CD4-positive, alpha-beta T cell treated with Interferon alpha-2 for 1 hour (primary cell): Measurements from ENCODE around the gene GRIK5.

Experiments used
- DNase-seq, 2 donors: peaks; one replicate each; pipeline ENCODE4 v3.0.0-alpha.2; 2020 to 2022

The GRIK5 gene

DNA sequence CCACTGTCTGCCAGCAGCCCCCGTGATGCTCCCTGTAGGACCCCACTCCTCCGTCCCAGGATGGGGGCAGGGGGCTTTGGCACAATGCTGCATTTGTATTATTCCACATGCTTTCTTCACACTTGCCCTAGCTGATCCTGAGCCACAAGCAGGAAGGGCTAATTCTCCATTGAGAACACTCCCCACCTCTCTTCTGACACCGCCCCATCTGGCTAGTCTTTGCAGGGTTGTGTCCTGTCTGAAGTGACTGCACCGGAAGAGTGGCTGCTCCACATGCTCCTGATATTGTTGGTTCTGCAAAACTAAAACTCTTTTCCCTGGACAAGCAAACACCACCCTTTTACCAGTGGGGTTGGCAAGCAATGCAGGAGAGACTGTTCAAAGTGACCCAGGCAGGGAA is 23.9 kb upstream of the GRIK5 start:
- no peak for DNase-seq

DNA sequence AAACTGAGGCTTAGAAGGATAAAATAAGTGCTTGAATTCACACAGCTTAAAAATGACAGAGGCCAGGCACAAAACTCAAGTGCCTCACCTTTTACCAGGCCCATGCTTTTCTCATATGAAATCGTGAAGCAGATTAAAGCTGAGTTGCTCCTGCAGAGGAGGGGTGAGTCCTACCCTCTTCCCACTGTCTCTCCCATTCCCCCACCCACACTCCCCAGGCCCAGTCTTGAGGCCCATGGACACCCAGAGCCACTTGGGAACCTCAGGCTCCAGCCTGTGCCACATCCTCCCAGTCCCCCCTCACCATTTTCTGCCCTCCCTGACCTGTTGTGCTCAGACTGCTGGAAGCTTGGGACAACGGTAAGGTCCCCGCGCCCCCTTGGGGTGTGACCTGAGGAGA is 23.5 kb upstream of the GRIK5 start:
- no peak for DNase-seq

DNA sequence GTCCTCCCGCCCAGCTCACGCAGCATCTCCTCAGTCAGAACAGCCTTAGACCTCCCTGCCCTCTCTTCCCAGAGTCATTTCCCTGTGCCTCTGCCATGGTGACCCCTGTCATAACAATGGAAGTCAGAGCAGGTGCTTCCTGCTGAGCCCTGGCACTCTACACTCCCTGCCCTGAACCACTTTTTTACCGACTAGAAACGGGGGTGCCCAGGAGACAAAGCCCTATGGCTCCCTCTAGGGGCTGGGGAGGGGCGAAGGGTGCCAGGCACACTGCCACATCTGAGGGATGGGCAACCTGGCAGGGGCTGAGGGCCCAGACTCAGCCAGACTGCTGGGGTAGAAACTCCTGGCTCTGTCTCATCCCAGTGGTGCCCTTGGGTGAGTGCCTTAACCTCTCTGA is 22.3 kb upstream of the GRIK5 start:
- DNase-seq, result peak; percentile 34 to 49

DNA sequence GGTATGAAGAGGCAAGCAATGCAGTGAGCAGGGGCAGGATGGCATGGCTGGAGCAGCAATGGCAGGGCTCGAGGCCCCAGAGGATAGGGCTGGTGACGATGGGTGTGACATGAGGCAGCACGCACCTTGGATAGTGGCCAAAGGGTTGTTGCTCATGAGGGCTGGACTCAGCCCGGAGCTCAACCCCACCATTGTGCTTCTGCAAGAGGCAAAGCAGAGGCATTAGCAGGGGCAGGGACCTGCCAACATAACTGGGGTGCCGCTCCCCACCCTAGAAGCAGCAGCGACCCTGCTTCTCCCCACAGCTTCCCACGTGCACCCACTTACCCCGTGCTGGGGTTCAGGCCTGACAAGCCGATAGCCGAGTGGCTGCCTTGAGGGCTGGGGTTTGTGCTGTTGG is 21.7 kb upstream of the GRIK5 start:
- no peak for DNase-seq

DNA sequence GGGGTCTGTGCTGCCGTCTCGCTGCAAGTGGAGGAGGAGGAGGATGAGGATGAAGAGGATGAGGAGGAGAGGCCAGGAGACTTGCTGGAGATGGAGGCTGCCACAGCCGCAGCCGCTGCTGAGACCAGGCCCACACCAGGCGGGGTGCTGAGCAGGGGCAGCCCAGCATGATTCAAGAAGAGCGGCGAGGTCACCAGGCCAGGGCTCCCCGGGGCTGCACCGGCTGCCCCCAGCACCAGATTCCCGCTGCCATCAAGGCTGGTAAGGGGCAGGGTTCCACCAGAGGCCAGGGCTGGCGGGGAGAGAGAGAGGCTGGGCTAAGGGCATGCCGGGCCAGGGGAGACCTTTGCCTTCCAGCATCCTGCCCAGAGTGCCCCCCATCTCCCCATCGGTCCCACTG is 21.3 kb upstream of the GRIK5 start:
- DNase-seq, result no peak

DNA sequence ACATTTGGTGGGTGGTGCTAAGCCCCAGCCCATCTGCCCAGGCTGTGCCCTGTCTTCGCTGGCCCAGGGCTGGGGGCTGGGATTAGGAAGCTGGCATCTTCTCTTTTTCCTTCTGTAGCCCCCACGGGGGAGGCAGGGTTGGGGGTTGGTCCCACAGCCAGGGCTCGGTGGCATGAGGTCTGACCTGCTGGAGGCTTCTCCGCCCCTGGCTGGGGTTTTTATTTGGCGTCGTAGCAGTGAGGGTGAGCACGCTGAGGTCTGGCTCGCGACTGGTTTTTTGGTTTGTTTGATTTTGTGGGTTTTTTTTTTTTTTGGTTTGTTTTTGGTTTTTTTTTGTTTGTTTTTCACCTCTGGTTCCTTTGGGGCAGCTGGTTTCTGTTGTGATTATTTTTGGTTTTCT is 20.7 kb upstream of the GRIK5 start:
- no peak for DNase-seq

DNA sequence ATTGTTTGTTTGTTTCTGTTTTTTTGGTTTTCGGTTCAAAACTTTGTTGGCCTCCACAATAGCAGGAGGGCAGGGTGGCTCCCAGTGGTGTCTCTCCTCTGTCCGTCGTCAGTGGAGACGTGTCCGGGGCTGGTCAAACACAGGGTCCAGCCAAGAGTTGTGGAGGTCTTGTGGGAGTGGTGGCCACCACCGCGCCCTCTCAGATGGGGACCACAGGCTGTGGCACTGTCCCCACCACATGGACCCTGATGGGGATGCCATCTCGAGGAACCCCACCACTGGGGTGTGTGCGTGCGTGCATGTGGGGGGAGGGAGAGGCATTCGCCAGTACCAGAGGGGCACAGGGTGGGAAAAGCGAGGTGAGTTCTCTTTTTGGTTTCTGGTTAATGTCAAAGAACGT is 19.8 kb upstream of the GRIK5 start:
- no peak for DNase-seq

DNA sequence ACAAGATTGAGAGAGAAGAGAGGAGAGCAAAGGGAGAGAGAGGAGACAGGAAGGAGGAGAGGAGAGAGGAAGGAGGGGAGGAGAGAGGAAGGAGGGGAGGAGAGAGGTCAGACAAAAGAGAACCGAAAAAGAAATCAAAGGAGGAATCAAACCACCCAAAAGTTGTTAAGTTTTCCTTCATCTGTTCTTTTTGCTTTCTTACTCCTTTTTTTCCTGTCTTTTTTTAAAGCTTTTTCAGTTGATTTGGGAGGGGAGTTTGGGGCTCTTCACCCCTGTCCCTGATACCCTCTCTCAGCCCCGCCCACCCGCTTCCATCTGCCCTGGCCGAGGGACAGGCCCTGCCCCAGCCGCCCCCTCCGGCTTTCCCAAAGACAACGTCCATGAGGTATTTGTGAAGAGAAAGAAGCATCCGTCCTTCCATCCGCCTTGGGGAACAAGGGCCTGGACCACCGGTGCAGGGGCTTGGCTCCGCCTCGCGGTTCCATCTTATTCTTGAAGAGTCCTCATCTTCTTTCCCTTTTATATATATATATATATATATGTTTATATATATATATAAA is 19.3 kb upstream of the GRIK5 start:
- no peak for DNase-seq

DNA sequence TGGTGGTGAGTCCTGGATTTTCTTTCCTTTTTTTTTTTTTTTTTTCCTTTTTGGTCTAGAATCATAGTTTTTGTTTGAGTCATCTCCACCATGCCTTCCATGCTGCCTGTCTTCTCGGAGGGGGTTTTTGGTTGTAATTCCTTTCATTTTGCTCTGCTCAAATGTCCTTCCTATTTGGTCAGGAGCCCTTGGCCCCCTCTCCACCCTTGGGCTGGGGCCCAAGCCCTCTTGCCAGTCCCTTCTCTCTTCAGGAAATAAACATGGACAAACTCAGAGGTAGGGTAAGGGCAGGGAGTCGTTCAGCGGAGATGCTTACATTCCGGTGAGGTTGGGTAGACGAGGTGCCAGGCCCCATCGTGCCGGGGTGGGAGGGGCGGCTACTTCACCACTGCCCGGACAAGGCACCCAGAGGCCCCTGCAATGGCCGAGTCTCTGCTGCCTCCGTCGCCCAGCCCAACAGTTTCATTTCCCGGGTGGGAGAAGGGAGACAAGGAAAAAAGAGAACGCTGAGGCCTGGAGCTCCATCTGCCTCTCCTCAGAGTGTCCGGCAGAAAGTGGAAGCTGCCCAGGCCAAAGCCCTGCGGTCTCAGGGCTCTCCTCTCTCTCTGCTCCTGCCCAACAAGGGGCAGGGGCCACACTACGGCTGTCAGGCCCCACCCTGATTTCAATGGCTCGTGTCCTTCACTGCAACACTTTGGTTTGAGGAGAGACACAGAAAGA is 18.6 kb upstream of the GRIK5 start:
- DNase-seq, result no peak

DNA sequence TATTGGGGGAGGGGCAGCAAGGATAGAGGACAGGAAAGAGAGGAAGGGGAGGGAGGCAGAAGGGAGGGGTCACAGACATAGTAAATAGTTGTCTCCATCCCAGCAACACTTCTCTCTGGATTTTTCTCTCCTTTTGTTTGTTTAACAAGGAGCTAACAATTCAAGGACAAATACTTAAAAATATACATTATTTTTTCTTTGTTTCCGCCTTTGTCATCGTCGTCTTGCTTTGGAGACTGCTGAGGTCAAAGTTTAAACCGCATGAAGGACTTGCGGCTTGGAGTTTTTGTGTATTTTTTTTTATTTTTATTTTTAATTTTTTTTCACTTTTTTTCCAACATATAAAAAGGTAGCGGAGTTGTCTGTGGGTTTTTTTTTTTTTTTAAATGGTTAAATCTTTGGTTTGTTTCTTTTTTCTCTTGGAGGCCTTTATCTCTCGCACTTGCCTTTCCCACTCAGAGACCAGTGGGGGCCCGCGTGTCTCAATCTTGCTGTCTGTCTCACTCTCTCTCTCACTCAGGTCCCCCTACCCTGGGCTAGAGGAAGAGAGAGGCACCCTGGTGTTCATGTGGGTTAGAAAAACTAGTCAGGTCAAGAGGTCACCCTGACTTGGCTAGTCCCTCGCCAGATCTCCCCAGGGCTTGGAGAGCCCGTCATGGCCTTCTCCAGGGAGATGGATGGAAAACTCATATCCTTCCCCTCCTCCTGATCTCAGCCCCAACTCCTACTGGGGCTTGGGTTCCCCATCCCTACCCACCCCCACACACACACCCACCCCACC is 17.0 kb upstream of the GRIK5 start:
- DNase-seq, result no peak

DNA sequence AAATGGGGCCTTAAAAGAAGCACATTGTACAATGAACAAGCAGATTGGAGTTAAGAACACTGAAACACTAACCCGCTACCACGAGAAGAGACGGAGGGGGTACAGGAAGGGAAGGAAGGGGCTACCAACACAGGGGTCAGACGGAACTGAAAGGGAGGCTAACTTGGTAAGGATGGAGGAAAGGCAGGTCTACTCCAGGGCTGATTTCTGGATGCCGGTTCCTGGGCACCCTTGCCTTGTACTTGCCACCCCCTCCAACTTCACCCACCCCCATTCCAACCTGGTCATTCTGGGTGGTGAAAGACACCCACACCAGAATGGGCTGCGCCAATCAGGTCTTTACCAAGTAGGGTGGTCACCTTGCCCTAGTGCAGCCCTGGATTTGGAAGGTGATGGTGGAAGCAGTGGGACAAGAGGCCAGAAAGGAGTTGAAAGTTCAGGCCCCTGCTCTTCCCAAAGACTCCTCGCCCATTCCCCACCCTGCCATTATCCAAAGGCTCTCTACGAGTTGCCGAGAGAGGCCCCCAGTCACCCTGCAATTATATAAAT is 16.3 kb upstream of the GRIK5 start:
- DNase-seq, result no peak

DNA sequence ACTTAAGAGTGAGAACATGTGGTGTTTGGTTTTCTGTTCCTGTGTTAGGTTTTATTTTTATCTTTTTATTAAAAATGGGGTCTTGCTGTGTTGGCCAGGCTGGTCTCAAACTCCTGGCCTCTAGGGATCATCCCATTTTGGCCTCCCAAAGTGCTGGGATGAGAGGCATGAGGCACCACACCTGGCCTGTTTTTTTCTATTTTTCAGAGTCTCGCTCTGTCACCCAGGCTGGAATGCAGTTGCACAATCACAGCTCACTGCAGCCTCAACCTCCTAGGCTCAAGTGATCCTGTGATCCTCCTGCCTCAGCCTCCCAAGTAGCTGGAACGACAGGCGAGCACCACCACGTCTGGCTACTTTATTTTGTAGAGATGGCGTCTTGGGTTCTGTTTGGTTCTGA is 13.5 kb upstream of the GRIK5 start:
- no peak for DNase-seq

DNA sequence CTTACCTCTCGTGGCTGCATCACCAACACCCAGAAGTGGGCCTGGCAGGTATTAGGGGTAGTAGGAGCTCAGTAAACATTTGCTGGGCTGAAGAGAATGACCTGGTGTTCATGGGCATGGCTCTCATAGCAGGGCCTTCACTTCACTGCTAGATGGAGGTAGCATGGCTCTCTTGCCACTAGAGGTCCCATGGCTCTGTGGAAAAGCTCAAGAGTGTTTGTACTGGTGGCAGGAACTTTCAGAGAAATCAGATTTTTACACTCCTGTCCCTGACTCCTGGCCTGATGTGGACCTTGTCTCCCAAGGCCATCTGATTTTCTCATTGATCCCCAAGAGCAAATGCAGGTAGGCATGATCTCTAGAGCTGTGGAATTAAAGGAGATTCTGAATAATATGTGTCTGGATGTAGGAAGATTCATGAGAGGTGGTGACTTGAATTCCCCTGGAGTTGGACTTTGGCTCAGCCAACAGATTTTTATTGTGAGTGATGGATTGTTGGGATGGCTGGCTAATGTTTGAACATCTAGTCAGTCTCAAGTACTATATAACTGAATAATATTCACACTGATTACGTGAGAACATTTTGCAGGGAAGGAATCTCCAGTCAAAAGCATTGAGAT is 11.7 kb upstream of the GRIK5 start:
- peak in 1 of 2 donors; percentile 41 for DNase-seq

DNA sequence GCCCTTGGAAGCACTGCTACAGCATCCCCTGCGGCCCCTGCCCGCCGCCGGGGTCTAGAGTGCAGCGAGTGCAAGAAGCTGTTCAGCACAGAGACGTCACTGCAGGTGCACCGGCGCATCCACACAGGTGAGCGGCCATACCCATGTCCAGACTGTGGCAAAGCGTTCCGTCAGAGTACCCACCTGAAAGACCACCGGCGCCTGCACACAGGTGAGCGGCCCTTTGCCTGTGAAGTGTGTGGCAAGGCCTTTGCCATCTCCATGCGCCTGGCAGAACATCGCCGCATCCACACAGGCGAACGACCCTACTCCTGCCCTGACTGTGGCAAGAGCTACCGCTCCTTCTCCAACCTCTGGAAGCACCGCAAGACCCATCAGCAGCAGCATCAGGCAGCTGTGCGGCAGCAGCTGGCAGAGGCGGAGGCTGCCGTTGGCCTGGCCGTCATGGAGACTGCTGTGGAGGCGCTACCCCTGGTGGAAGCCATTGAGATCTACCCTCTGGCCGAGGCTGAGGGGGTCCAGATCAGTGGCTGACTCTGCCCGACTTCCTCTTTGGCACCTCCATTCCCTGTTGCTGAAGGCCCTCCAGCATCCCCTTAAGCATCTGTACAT is 10.9 kb upstream of the GRIK5 start:
- no peak for DNase-seq

DNA sequence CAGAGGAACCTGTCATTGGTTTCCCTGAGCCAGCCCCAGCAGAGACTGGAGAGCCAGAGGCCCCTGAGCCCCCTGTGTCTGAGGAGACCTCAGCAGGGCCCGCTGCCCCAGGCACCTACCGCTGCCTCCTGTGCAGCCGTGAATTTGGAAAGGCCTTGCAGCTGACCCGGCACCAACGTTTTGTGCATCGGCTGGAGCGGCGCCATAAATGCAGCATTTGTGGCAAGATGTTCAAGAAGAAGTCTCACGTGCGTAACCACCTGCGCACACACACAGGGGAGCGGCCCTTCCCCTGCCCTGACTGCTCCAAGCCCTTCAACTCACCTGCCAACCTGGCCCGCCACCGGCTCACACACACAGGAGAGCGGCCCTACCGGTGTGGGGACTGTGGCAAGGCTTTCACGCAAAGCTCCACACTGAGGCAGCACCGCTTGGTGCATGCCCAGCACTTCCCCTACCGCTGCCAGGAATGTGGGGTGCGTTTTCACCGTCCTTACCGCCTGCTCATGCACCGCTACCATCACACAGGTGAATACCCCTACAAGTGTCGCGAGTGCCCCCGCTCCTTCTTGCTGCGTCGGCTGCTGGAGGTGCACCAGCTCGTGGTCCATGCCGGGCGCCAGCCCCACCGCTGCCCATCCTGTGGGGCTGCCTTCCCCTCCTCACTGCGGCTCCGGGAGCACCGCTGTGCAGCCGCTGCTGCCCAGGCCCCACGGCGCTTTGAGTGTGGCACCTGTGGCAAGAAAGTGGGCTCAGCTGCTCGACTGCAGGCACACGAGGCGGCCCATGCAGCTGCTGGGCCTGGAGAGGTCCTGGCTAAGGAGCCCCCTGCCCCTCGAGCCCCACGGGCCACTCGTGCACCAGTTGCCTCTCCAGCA is 10.1 kb upstream of the GRIK5 start:
- no peak for DNase-seq

DNA sequence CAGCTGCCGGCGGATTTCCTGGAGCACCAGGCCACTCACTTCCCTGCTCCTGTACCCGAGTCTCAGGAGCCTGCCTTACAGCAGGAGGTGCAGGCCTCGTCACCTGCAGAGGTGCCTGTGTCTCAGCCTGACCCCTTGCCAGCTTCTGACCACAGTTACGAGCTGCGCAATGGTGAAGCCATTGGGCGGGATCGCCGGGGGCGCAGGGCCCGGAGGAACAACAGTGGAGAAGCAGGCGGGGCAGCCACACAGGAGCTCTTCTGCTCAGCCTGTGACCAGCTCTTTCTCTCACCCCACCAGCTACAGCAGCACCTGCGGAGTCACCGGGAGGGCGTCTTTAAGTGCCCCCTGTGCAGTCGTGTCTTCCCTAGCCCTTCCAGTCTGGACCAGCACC is 9.3 kb upstream of the GRIK5 start:
- DNase-seq, result no peak

DNA sequence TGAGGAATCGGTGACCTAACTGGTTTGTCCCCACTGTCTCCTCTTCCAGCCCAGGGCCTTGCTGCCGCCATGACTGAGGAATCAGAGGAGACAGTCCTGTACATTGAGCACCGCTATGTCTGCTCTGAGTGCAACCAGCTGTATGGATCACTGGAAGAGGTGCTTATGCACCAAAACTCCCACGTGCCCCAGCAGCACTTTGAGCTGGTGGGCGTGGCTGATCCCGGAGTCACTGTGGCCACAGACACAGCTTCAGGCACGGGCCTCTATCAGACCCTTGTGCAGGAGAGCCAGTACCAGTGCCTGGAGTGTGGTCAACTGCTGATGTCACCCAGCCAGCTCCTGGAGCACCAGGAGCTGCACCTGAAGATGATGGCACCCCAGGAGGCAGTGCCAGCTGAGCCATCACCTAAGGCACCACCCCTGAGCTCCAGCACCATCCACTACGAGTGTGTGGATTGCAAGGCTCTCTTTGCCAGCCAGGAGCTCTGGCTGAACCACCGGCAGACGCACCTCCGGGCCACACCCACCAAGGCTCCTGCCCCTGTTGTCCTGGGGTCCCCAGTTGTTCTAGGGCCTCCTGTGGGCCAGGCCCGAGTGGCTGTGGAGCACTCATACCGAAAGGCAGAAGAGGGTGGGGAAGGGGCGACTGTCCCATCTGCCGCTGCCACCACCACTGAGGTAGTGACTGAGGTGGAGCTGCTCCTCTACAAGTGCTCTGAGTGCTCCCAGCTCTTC is 8.7 kb upstream of the GRIK5 start:
- no peak for DNase-seq

DNA sequence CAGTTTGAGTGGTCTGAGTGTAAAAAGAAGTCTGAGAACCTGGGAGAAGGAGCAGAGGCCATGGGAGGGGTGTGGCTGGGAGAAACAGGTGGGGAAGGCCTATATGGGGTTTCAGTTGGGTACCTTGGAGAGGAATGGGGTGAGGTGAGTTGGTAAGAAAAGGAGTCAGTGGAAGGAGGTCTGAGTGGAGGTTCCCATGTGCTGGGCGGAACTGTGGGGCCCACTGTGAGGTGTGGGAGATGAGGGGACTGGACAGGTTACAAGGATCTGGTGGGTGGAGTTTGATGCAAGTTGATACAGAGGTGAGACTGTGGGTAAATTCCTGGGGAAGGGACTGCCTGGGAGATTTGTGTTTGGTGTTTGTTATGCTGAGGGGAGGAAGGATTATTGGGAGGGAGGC is 8.1 kb upstream of the GRIK5 start:
- DNase-seq, result no peak

DNA sequence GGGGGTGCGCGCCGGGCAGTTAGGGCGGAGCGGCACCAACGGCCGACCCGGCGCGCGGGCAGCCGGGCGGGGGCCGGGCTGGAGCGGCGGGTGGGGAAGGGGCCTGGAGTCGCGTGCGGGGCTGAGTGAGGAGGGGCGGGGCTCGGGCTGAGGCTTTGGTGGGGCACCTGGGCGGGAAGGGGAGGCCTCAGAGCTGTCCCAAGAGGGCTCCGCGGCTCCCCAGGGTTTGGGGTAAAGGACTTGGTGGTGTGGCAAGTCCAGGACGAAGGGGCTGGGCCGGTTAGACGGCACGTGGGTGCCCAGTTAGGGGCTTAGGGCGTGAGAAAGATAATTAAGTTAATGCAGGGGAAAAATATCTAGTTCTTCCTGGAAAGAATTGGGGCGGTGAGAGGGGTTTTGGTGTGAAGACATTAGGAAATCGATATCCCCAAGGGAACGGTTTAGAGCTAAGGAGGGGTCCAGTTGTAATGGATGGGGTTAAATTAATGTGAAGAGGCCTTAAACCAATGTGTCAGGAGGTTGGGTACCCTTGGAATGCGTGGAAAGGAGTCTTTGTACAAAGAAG is 6.5 kb upstream of the GRIK5 start:
- peak in 1 of 2 donors; percentile 35 for DNase-seq

DNA sequence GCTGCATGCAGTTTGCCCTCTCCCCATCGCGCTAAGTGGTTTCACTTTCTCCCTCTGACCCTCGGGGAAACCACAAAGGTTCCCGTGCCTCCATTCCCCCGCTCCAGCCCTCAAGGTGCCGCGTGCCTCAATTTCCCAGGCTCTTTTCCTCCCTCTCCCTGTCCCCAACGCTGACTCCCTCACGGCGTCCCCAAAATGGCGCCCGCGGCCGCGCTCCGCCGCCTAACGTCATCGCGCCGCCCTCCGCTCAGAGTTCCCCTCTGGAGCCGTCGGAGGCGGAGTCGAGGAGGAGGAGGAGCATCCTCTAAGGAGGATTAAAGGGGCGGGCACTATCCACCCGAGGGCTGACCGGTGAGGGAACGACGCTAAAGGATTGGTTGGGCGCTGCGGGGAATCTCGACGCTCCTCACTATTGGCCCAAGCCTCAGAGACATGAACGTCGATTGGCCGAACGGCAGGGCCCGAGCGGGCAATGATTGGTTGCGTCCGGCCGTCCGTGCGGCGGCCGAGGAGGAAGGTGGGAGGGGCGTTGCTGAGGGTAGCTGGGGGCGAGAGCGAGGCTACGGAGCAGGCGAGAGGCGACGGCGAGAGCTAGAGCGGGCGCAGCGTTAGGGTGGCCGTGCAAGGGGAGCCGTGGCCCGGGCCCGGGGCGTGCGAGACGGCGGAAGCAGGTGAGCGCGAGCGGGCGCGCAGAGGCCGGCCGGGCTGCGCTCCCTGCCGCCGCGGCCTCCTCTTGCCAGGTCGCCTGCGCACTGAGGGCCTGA is 5.8 kb upstream of the GRIK5 start, which contains the start of gene ZNF574:
ZNF574 (plus strand) TSS at position 551 of the 764 bp plus-strand sequence. CDS start 2,441 bp downstream, outside the sequence.
- peak; percentile 99 for DNase-seq
